CD4-positive, alpha-beta T cell treated with Interleukin-6 for 4 hours (primary cell): ENCODE results near the gene CCDC89.

Source experiments
- DNase-seq: peaks from one replicate; pipeline ENCODE4 v3.0.0-alpha.2; 2020; ENCODE audit warnings: mixed read lengths

Gene CCDC89

GRCh38 chr11:85651118-85651517 is 34.9 kb downstream of the CCDC89 start:
- no peak for DNase-seq

GRCh38 chr11:85647604-85648299 is 38.2 kb downstream of the CCDC89 start, which contains the start of gene TMEM126A:
Gene TMEM126A, plus strand, starts transcription at chr11:85647967. Its CDS starts 2,289 bp downstream, at chr11:85650256.
- peak; percentile 92 for DNase-seq

- DNase-seq: no peak
These were observed 38.9 kb downstream of the CCDC89 start for GRCh38 chr11:85647078-85647477.

- DNase-seq: no peak
These were observed 42.8 kb downstream of the CCDC89 start for GRCh38 chr11:85643191-85643614.

- DNase-seq: no peak
These were observed 51.2 kb downstream of the CCDC89 start for GRCh38 chr11:85634747-85635146.
